ENCODE measurements around the gene TP53.

The TP53 gene

DNA sequence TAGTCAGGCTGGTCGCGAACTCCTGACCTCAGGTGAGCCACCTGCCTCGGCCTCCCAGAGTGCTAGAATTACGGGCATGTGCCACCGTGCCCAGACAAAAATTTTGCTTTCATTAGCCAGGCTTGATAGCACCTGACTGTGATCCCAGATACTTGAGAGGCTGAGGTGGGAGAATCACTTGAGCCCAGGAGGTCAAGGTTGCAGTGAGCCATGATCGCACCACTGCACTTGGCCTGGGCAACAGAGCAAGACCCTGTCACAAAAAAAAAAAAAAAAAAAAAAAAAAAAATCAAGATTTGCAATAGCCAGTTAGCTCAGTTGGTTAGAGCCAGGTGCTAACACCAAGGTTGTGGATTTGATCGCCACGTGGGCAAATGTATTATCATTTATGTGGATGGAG, 66.5 kb downstream of the TP53 start:
- no peaks in the 10 kb centered on the region for H3K4me1 ChIP-seq
- no peaks in the 10 kb centered on the region for H3K36me3 ChIP-seq
- H3K9me3 ChIP-seq: no peaks in the 10 kb centered on the region
- TF ChIP-seq, protein P1, sequence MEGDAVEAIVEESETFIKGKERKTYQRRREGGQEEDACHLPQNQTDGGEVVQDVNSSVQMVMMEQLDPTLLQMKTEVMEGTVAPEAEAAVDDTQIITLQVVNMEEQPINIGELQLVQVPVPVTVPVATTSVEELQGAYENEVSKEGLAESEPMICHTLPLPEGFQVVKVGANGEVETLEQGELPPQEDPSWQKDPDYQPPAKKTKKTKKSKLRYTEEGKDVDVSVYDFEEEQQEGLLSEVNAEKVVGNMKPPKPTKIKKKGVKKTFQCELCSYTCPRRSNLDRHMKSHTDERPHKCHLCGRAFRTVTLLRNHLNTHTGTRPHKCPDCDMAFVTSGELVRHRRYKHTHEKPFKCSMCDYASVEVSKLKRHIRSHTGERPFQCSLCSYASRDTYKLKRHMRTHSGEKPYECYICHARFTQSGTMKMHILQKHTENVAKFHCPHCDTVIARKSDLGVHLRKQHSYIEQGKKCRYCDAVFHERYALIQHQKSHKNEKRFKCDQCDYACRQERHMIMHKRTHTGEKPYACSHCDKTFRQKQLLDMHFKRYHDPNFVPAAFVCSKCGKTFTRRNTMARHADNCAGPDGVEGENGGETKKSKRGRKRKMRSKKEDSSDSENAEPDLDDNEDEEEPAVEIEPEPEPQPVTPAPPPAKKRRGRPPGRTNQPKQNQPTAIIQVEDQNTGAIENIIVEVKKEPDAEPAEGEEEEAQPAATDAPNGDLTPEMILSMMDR (IDR thresholded peaks at IDR 0.05; ENCODE audit: low read depth, low read length): no peak
- no peak overlapping the region for H3K4me3 ChIP-seq (ENCODE audit: low read depth, low read length)
- no peak for DNase-seq
- H3K27me3 ChIP-seq: no peaks in the 10 kb centered on the region

DNA sequence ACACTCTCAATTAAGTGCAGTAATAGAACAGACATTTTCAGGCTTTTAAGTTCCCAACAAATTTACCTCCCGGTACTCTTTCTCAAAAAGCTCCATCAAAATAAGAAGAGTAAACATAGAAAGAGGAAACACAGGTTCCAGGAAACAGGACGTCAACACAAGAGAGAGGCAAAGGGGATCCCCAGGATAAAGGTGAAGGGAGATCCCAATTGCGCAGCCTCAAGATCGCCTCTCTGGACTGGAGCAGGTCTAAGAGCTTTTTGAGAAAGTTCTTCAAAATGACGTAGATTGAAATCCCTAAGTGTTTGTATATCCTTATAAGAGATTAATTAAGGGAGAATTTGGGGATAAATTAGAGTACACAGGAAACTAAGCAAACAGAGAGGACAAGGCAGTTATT, 68.7 kb downstream of the TP53 start:
- no peak for DNase-seq
- TF ChIP-seq, protein P1 (IDR thresholded peaks at IDR 0.05; ENCODE audit: low read depth, low read length): no peak
- Histone ChIP-seq H3K36me3 (no peaks in the 10 kb centered on the region), H3K4me1 (no peaks in the 10 kb centered on the region), H3K27me3 (no peaks in the 10 kb centered on the region), H3K4me3 (ENCODE audit: low read depth, low read length) (no peak overlapping the region), H3K9me3 (no peaks in the 10 kb centered on the region)
